ENCODE data around the gene ADGRG1. TPM values are rescaled to one million over a fixed set of nuclear protein-coding genes. Genes with fewer than 3 reads are reported as not detected.

Gene ADGRG1
- total and polyA plus RNA-seq, 2 donors (not counting 1 experiment from before 2014, with no cell fraction given), result 0.20 to 0.61 TPM

DNA sequence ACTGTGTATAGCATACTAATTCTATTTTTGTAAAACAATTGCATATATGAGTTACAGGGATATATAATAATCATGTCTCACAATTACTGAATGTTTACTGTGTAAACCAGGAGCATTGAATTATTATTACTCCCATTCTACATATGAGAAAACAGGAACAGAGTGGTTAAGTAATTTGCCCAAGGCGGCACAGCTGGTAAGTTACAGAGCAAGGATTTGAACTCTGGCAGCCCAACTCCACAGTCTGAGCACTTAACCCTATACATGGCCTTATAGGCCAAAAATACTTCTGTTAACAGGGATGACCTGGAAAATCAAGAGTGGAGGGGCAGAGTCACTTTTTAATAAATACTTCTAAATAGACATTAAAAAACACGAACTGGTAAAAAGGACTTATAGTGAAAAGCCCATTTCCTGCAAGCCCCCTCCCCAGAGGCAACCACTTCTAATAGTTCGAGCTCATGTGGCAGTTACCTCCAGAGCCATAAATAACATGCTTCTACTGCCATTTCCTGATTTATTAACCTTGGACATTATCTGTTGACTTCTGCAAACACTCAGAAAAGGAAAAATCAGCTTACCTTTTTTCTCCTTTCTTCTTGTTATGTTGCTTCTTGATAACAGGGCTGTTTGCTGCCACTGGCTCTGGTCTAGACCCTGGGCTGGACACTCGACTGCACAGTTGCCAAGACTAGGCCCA, 22.1 kb upstream of the ADGRG1 start:
- WGBS (ENCODE audit: insufficient coverage), result 0% methylated on average over 1 of the region's 4 CpGs
- no peak overlapping the region for H3K27ac ChIP-seq (ENCODE audit: low read length in 2 of 2)

More for the DNA sequence above, 22.1 kb upstream of the ADGRG1 start:
- no peaks in the 10 kb centered on the region for H3K9me3 Mint-ChIP-seq (ENCODE audit: insufficient read depth)
- CTCF ChIA-PET, result interaction anchor here (0.5 to 1.7 kb wide), 2 partner anchors 17 to 43 kb away, joined by 3 to 4 read pairs; no protein-coding TSS in a partner anchor
- Histone ChIP-seq H2AFZ (ENCODE audit: insufficient read depth, low read depth, low read length, poor library complexity, severe bottlenecking) (no peak overlapping the region), H3K27me3 (replicated peaks in 1 of 4; ENCODE audit: control extremely low read depth in 1 of 4, control insufficient read depth in 3 of 4, insufficient read depth in 4 of 4, low read length in 3 of 4) (peaks cover 0 to 5% (median 1%) of the 10 kb centered on the region in 4 experiments), H3K79me2 (ENCODE audit: control insufficient read depth, insufficient read depth, low read length) (no peaks in the 10 kb centered on the region), H3K4me1 (ENCODE audit: control insufficient read depth in 2 of 2, insufficient read depth in 2 of 2, low read length in 2 of 2) (peaks cover 20 to 26% of the 10 kb centered on the region in 2 donors), H3K36me3 (replicated peaks in 1 of 2; ENCODE audit: control extremely low read depth in 1 of 2, control insufficient read depth in 1 of 2, extremely low read depth in 1 of 2, insufficient read depth in 2 of 2, low read length in 1 of 2) (no peaks in the 10 kb centered on the region), H3K9me3 (ENCODE audit: control extremely low read depth in 1 of 3, control insufficient read depth in 2 of 3, insufficient read depth in 1 of 3, low read length in 2 of 3) (no peaks in the 10 kb centered on the region), H3K9ac (ENCODE audit: low read length) (no peak overlapping the region), H3K4me3 (ENCODE audit: control extremely low read depth in 1 of 5, extremely low read depth in 1 of 5, insufficient read depth in 1 of 5, low read depth in 2 of 5, low read length in 4 of 5) (no peak overlapping the region), H3K4me2 (replicated peaks; ENCODE audit: low read depth, low read length, poor library complexity, severe bottlenecking) (no peak overlapping the region), H4K20me1 (ENCODE audit: control insufficient read depth, insufficient read depth, low read length, poor library complexity, severe bottlenecking) (no peaks in the 10 kb centered on the region)
- POLR2A ChIA-PET, result no interaction called here
- TF ChIP-seq CTCF (IDR thresholded peaks at IDR 0.05), result no peak
- TF ChIP-seq EZH2 (IDR thresholded peaks at IDR 0.05; ENCODE audit: borderline replicate concordance, insufficient read depth, low read depth, low read length, poor library complexity, severe bottlenecking), result no peak
- peaks cover 20% of the 10 kb centered on the region for H3K4me1 Mint-ChIP-seq
- intact Hi-C loops (cut with micrococcal nuclease), result no loop called here
- H3K4me3 Mint-ChIP-seq, result no peak overlapping the region
- no peak overlapping the region for H3K27ac Mint-ChIP-seq
- DNase-seq (no peak), ATAC-seq (ENCODE audit: low read depth) (no peak)
- H3K27me3 Mint-ChIP-seq, result peaks cover 27% of the 10 kb centered on the region

Measured in B cell (primary cell).